K562 (cell line): Measurements from ENCODE around the gene GNG14. TPM values are rescaled to one million over a fixed set of nuclear protein-coding genes. Genes with fewer than 3 reads are reported as not detected.
A peak's percentile ranks its signal among the peaks of the same experiment; 100 is the strongest.

ENCODE experiments used
- LEF1 ChIP-seq: fragments of 450-650 bp; IDR thresholded peaks from 2 replicates; pipeline ENCODE4 v1.6.1; 2016; ENCODE audit warnings: mild to moderate bottlenecking
- NFE2L1 ChIP-seq: fragments of 450-650 bp; IDR thresholded peaks from 2 replicates; pipeline ENCODE4 v1.6.1; 2016; ENCODE audit warnings: missing genetic modification characterization, low read depth, mild to moderate bottlenecking, missing compliant biosample characterization, moderate library complexity, borderline replicate concordance
- TEAD1 ChIP-seq, 2 experiments: fragments of 450-650 bp in 1 of 2; sonication (generic) in 1 of 2; formaldehyde crosslinking; IDR thresholded peaks; 2 replicates each; pipeline versions ENCODE4 v1.4.0 to v1.8.0; 2020 to 2022; ENCODE audit warnings: mild to moderate bottlenecking in 2 of 2, missing genetic modification reagents in 1 of 2
- ZNF436 ChIP-seq: fragments of 250-450, 450-650 bp; sonication (Bioruptor Pico); formaldehyde crosslinking; IDR thresholded peaks from 2 replicates; pipeline ENCODE4 v1.7.0; 2020; ENCODE audit warnings: mild to moderate bottlenecking
- polyA plus RNA-seq, 8 experiments: library from polyadenylated mRNA; depleted of rRNA in 4 of 8; stranded (reverse) in 5 of 8; unstranded in 3 of 8; fragments of >200 nt; fragmentation: Nextera tagmentation in 2 of 8; fragmentation: Illumina TruSeq in 1 of 8; extraction: Ambion mirVana in 2 of 8; extraction: Trizol in 1 of 8; gene quantifications; 2 replicates each; pipeline versions ENCODE4 v1.2.1 to v1.2.3, GENCODE V29; 2011 to 2014; ENCODE audit warnings: inconsistent platforms in 1 of 8, missing spikeins in 1 of 8
- total RNA-seq, 7 experiments: library from RNA; depleted of rRNA in 6 of 7; stranded (reverse); fragments of >200 nt in 6 of 7; fragmentation: Illumina TruSeq in 2 of 7; extraction: Trizol in 2 of 7; gene quantifications; 2 replicates each; pipeline versions ENCODE4 v1.2.1 to v1.2.3, GENCODE V29; 2011 to 2021; ENCODE audit warnings: low replicate concordance in 1 of 7
- TF ChIP-seq, protein P1 (sequence below): sonication (generic); formaldehyde crosslinking; IDR thresholded peaks from 2 replicates; pipeline ENCODE4 v1.8.0; 2023; ENCODE audit warnings: mild to moderate bottlenecking, missing genetic modification reagents
- TF ChIP-seq, protein P2 (sequence below), 2 experiments: fragments of 450-650 bp; conservative IDR thresholded peaks; 2 replicates each; pipeline ENCODE4 v1.6.1; 2017; ENCODE audit warnings: mild to moderate bottlenecking in 2 of 2, moderate library complexity in 2 of 2
- TF ChIP-seq, protein P3 (sequence below), 3 experiments: fragments of 200-800 bp in 1 of 3; fragments of 250-450 bp in 1 of 3; fragments of 450-650 bp in 1 of 3; sonication (Bioruptor Pico) in 1 of 3; sonication (Bioruptor generic) in 1 of 3; formaldehyde crosslinking in 1 of 3; IDR thresholded peaks; 2 replicates each; pipeline versions ENCODE4 v1.6.1 to v1.8.0; 2016 to 2022; ENCODE audit warnings: mild to moderate bottlenecking in 2 of 3, missing genetic modification characterization in 2 of 3, missing compliant biosample characterization in 1 of 3, moderate library complexity in 1 of 3
- TF ChIP-seq, protein P4 (sequence below): sonication (generic); formaldehyde crosslinking; IDR thresholded peaks from 2 replicates; pipeline ENCODE4 v1.8.1; 2022; ENCODE audit warnings: missing genetic modification reagents
- TF ChIP-seq, protein P5 (sequence below): fragments of 450-650 bp; IDR thresholded peaks from 2 replicates; pipeline ENCODE4 v1.6.1; 2017; ENCODE audit warnings: antibody characterized with exemption, mild to moderate bottlenecking

The GNG14 gene
- total and polyA plus RNA-seq, 9 of the 15 experiments (the other 6 are each of a cell fraction or from before 2014, with no cell fraction given): not detected

DNA sequence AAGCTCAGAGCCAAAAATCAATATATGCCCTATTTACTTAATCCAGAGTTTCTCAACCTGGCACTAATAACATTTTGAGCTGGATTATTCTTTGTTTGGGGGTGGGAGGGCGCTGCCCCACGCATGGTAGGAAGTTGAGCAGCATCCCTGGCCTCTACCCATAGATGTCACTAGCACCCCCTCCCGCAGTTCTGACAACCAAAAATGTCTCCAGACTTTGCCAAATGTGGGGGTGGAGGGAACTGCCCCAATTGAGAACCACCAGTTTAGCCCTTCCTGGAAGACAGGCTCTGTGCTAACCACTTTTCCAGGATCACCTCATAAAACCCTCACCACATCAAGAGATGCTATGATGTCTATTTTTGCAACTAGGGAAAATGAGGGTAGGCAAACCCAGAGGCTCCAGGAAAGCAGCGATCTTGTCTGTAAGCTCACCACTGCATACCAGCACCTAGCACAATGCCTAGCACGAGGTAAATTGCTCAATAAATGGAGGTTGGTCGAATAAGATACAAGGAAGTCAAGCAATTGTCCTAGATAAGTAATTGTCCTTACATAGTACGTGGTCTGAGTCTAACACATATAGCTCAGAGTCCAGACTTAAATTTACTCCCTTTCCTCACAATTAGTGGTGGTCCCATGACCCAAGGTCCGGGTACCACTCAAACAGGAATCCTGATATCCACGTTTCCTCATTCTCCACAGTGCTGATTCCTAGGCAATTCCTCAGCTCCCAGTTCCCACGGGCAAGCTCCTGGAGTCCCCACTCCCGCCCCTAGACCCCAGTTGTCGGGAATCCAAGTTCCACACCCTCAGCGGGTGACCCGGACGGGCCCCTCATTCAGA is 45.8 kb downstream of the GNG14 start (continued):
- TF ChIP-seq, protein P1, sequence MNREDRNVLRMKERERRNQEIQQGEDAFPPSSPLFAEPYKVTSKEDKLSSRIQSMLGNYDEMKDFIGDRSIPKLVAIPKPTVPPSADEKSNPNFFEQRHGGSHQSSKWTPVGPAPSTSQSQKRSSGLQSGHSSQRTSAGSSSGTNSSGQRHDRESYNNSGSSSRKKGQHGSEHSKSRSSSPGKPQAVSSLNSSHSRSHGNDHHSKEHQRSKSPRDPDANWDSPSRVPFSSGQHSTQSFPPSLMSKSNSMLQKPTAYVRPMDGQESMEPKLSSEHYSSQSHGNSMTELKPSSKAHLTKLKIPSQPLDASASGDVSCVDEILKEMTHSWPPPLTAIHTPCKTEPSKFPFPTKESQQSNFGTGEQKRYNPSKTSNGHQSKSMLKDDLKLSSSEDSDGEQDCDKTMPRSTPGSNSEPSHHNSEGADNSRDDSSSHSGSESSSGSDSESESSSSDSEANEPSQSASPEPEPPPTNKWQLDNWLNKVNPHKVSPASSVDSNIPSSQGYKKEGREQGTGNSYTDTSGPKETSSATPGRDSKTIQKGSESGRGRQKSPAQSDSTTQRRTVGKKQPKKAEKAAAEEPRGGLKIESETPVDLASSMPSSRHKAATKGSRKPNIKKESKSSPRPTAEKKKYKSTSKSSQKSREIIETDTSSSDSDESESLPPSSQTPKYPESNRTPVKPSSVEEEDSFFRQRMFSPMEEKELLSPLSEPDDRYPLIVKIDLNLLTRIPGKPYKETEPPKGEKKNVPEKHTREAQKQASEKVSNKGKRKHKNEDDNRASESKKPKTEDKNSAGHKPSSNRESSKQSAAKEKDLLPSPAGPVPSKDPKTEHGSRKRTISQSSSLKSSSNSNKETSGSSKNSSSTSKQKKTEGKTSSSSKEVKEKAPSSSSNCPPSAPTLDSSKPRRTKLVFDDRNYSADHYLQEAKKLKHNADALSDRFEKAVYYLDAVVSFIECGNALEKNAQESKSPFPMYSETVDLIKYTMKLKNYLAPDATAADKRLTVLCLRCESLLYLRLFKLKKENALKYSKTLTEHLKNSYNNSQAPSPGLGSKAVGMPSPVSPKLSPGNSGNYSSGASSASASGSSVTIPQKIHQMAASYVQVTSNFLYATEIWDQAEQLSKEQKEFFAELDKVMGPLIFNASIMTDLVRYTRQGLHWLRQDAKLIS (CRISPR knock-in tag): no peak
- TF ChIP-seq ZNF436 (CRISPR knock-in tag) (no peak), LEF1 (no peak), TEAD1 (CRISPR knock-in tag; IDR thresholded peaks at IDR 0.05) (0 out of 4 replicates have a peak, but pooled peaks of 1 of the 2 experiments have one; percentile 19), NFE2L1 (tag) (no peak)
- TF ChIP-seq, protein P2, sequence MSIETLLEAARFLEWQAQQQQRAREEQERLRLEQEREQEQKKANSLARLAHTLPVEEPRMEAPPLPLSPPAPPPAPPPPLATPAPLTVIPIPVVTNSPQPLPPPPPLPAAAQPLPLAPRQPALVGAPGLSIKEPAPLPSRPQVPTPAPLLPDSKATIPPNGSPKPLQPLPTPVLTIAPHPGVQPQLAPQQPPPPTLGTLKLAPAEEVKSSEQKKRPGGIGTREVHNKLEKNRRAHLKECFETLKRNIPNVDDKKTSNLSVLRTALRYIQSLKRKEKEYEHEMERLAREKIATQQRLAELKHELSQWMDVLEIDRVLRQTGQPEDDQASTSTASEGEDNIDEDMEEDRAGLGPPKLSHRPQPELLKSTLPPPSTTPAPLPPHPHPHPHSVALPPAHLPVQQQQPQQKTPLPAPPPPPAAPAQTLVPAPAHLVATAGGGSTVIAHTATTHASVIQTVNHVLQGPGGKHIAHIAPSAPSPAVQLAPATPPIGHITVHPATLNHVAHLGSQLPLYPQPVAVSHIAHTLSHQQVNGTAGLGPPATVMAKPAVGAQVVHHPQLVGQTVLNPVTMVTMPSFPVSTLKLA (conservative IDR thresholded peaks at IDR 0.05): peak; percentile 60 to 69; a peak in 3 of 4 replicates
- TF ChIP-seq, protein P3, sequence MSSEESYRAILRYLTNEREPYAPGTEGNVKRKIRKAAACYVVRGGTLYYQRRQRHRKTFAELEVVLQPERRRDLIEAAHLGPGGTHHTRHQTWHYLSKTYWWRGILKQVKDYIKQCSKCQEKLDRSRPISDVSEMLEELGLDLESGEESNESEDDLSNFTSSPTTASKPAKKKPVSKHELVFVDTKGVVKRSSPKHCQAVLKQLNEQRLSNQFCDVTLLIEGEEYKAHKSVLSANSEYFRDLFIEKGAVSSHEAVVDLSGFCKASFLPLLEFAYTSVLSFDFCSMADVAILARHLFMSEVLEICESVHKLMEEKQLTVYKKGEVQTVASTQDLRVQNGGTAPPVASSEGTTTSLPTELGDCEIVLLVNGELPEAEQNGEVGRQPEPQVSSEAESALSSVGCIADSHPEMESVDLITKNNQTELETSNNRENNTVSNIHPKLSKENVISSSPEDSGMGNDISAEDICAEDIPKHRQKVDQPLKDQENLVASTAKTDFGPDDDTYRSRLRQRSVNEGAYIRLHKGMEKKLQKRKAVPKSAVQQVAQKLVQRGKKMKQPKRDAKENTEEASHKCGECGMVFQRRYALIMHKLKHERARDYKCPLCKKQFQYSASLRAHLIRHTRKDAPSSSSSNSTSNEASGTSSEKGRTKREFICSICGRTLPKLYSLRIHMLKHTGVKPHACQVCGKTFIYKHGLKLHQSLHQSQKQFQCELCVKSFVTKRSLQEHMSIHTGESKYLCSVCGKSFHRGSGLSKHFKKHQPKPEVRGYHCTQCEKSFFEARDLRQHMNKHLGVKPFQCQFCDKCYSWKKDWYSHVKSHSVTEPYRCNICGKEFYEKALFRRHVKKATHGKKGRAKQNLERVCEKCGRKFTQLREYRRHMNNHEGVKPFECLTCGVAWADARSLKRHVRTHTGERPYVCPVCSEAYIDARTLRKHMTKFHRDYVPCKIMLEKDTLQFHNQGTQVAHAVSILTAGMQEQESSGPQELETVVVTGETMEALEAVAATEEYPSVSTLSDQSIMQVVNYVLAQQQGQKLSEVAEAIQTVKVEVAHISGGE (CRISPR knock-in tag; IDR thresholded peaks at IDR 0.05): peak in 1 of 3 experiments; percentile 15; a peak in 1 of 6 replicates
- TF ChIP-seq, protein P4, sequence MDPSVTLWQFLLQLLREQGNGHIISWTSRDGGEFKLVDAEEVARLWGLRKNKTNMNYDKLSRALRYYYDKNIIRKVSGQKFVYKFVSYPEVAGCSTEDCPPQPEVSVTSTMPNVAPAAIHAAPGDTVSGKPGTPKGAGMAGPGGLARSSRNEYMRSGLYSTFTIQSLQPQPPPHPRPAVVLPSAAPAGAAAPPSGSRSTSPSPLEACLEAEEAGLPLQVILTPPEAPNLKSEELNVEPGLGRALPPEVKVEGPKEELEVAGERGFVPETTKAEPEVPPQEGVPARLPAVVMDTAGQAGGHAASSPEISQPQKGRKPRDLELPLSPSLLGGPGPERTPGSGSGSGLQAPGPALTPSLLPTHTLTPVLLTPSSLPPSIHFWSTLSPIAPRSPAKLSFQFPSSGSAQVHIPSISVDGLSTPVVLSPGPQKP: no peak
- TF ChIP-seq, protein P5, sequence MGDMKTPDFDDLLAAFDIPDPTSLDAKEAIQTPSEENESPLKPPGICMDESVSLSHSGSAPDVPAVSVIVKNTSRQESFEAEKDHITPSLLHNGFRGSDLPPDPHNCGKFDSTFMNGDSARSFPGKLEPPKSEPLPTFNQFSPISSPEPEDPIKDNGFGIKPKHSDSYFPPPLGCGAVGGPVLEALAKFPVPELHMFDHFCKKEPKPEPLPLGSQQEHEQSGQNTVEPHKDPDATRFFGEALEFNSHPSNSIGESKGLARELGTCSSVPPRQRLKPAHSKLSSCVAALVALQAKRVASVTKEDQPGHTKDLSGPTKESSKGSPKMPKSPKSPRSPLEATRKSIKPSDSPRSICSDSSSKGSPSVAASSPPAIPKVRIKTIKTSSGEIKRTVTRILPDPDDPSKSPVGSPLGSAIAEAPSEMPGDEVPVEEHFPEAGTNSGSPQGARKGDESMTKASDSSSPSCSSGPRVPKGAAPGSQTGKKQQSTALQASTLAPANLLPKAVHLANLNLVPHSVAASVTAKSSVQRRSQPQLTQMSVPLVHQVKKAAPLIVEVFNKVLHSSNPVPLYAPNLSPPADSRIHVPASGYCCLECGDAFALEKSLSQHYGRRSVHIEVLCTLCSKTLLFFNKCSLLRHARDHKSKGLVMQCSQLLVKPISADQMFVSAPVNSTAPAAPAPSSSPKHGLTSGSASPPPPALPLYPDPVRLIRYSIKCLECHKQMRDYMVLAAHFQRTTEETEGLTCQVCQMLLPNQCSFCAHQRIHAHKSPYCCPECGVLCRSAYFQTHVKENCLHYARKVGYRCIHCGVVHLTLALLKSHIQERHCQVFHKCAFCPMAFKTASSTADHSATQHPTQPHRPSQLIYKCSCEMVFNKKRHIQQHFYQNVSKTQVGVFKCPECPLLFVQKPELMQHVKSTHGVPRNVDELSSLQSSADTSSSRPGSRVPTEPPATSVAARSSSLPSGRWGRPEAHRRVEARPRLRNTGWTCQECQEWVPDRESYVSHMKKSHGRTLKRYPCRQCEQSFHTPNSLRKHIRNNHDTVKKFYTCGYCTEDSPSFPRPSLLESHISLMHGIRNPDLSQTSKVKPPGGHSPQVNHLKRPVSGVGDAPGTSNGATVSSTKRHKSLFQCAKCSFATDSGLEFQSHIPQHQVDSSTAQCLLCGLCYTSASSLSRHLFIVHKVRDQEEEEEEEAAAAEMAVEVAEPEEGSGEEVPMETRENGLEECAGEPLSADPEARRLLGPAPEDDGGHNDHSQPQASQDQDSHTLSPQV: 0 out of 2 replicates have a peak, but pooled peaks have one; percentile 21
